KOPT-K1 (cell line): ENCODE data around the gene ASB10.

Source experiments
- H3K27ac ChIP-seq: fragments of 200-600 bp; sonication (generic); 2 replicates; pipeline ENCODE4 v1.5.1; 2016; ENCODE audit warnings: antibody characterized with exemption, mild to moderate bottlenecking, low read depth, low read length; ENCODE audit not compliant: poor library complexity, severe bottlenecking
- H3K36me3 ChIP-seq: fragments of 200-600 bp; sonication (generic); 2 replicates; pipeline ENCODE4 v1.5.1; 2017; ENCODE audit warnings: antibody characterized with exemption, mild to moderate bottlenecking, low read length, moderate library complexity; ENCODE audit not compliant: insufficient read depth
- H3K9me3 ChIP-seq: fragments of 200-600 bp; sonication (generic); 2 replicates; pipeline ENCODE4 v1.5.1; 2017; ENCODE audit warnings: antibody characterized with exemption, low read length, mild to moderate bottlenecking; ENCODE audit not compliant: insufficient read depth, poor library complexity, severe bottlenecking

Gene ASB10

GRCh38 chr7:151181011-151181431 lies 6.0 kb downstream of the ASB10 start:
- no peaks in the 10 kb centered on the region for H3K9me3 ChIP-seq
- no peak overlapping the region for H3K27ac ChIP-seq
- no peaks in the 10 kb centered on the region for H3K36me3 ChIP-seq

GRCh38 chr7:151179946-151180345 lies 7.1 kb downstream of the ASB10 start:
- Histone ChIP-seq H3K9me3 (no peaks in the 10 kb centered on the region), H3K27ac (no peak overlapping the region), H3K36me3 (no peaks in the 10 kb centered on the region)

GRCh38 chr7:151179287-151179860 lies 7.7 kb downstream of the ASB10 start:
- Histone ChIP-seq H3K9me3 (no peaks in the 10 kb centered on the region), H3K36me3 (no peaks in the 10 kb centered on the region), H3K27ac (no peak overlapping the region)

- Histone ChIP-seq H3K27ac (no peak overlapping the region), H3K36me3 (no peaks in the 10 kb centered on the region), H3K9me3 (no peaks in the 10 kb centered on the region)
Observed at GRCh38 chr7:151178831-151179230, 8.2 kb downstream of the ASB10 start.

- Histone ChIP-seq H3K36me3 (no peaks in the 10 kb centered on the region), H3K27ac (no peak overlapping the region), H3K9me3 (no peaks in the 10 kb centered on the region)
Observed at GRCh38 chr7:151178236-151178635, 8.8 kb downstream of the ASB10 start.

GRCh38 chr7:151177310-151177709 lies 9.7 kb downstream of the ASB10 start:
- Histone ChIP-seq H3K27ac (no peak overlapping the region), H3K9me3 (no peaks in the 10 kb centered on the region), H3K36me3 (no peaks in the 10 kb centered on the region)

GRCh38 chr7:151176401-151176800 lies 10.6 kb downstream of the ASB10 start:
- H3K36me3 ChIP-seq: no peaks in the 10 kb centered on the region
- no peaks in the 10 kb centered on the region for H3K9me3 ChIP-seq
- no peak overlapping the region for H3K27ac ChIP-seq

- no peak overlapping the region for H3K27ac ChIP-seq
- H3K9me3 ChIP-seq: no peaks in the 10 kb centered on the region
- H3K36me3 ChIP-seq: no peaks in the 10 kb centered on the region
Observed at GRCh38 chr7:151175793-151176311, 11.2 kb downstream of the ASB10 start.

- Histone ChIP-seq H3K9me3 (no peaks in the 10 kb centered on the region), H3K27ac (no peak overlapping the region), H3K36me3 (no peaks in the 10 kb centered on the region)
Observed at GRCh38 chr7:151175047-151175792, 11.8 kb downstream of the ASB10 start.

GRCh38 chr7:151174246-151175046 lies 12.6 kb downstream of the ASB10 start:
- Histone ChIP-seq H3K36me3 (no peaks in the 10 kb centered on the region), H3K27ac (no peak overlapping the region), H3K9me3 (no peaks in the 10 kb centered on the region)

- Histone ChIP-seq H3K36me3 (no peaks in the 10 kb centered on the region), H3K9me3 (no peaks in the 10 kb centered on the region), H3K27ac (no peak overlapping the region)
Observed at GRCh38 chr7:151173386-151174245, 13.4 kb downstream of the ASB10 start.

GRCh38 chr7:151172273-151173141 lies 14.5 kb downstream of the ASB10 start:
- H3K27ac ChIP-seq: no peak overlapping the region
- no peaks in the 10 kb centered on the region for H3K36me3 ChIP-seq
- no peaks in the 10 kb centered on the region for H3K9me3 ChIP-seq

GRCh38 chr7:151168787-151169162 lies 18.3 kb downstream of the ASB10 start:
- no peaks in the 10 kb centered on the region for H3K36me3 ChIP-seq
- H3K27ac ChIP-seq: no peak overlapping the region
- no peaks in the 10 kb centered on the region for H3K9me3 ChIP-seq
